ENCODE data around the gene C1QTNF12. TPM values are rescaled to one million over a fixed set of nuclear protein-coding genes. Genes with fewer than 3 reads are reported as not detected.

C1QTNF12 gene
- polyA plus RNA-seq, 3 donors from 2014 or later: not detected

GRCh38 chr1:1237874-1238701 lies 8.4 kb downstream of the C1QTNF12 start:
- no peak overlapping the region for H3K27ac Mint-ChIP-seq
- H3K27me3 Mint-ChIP-seq (ENCODE audit: low read depth in 3 of 3): peaks cover 3 to 9% (median 6%) of the 10 kb centered on the region in 3 donors
- DNase-seq: no peak
- H3K4me3 Mint-ChIP-seq: no peak overlapping the region
- peaks cover 13 to 16% of the 10 kb centered on the region in 2 donors for H3K4me1 Mint-ChIP-seq
- H3K9me3 Mint-ChIP-seq: no peaks in the 10 kb centered on the region
- H3K36me3 Mint-ChIP-seq: peaks cover 0 to 6% (median 0%) of the 10 kb centered on the region in 3 donors

- Mint-ChIP-seq H3K4me1 (peaks cover 13 to 16% of the 10 kb centered on the region in 2 donors), H3K4me3 (no peak overlapping the region), H3K27me3 (ENCODE audit: low read depth in 3 of 3) (peaks cover 3 to 9% (median 9%) of the 10 kb centered on the region in 3 donors), H3K27ac (peak overlapping the region in 1 of 6 donors; percentile 20), H3K36me3 (peaks cover 0 to 6% (median 0%) of the 10 kb centered on the region in 3 donors), H3K9me3 (no peaks in the 10 kb centered on the region)
- no peak for DNase-seq
These were observed 9.3 kb downstream of the C1QTNF12 start for GRCh38 chr1:1236945-1237873.

DNA sequence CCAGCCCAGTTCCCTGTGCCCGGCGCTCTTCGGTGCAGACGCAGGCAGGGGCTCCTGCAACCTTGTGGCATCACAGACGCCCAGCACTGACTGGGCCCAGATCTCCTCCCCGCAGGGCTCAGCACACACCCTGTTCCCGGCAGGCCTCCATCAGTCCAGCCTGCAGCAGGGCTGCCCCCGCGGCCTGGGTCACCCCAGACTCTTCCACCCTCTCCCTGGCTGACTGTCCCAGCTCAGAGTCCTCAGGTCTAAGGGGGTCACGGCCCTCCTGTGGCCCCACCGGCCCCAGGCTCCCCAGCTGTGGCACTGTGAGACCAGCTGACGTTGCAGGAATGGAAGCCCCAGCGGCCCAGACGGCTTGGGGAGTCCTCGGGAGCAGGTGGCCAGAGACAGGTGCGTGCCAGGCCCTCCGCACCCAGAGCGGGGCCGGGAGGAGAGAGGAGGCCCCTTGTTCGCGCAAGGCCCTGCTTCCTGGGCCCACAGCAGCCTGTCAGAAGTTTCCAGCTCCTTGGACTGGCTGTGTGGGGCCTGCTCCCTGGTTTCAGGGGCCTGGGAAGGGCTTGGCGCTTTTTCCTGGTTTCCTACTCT lies 10.3 kb downstream of the C1QTNF12 start:
- H3K9me3 Mint-ChIP-seq: no peaks in the 10 kb centered on the region
- H3K27me3 Mint-ChIP-seq (ENCODE audit: low read depth in 3 of 3): peaks cover 5 to 11% (median 10%) of the 10 kb centered on the region in 3 donors
- no peak overlapping the region for H3K4me3 Mint-ChIP-seq
- no peak for DNase-seq
- H3K36me3 Mint-ChIP-seq: peaks cover 0 to 6% (median 0%) of the 10 kb centered on the region in 3 donors
- H3K27ac Mint-ChIP-seq: peak overlapping the region in 1 of 6 donors; percentile 20
- peaks cover 13 to 16% of the 10 kb centered on the region in 2 donors for H3K4me1 Mint-ChIP-seq

DNA sequence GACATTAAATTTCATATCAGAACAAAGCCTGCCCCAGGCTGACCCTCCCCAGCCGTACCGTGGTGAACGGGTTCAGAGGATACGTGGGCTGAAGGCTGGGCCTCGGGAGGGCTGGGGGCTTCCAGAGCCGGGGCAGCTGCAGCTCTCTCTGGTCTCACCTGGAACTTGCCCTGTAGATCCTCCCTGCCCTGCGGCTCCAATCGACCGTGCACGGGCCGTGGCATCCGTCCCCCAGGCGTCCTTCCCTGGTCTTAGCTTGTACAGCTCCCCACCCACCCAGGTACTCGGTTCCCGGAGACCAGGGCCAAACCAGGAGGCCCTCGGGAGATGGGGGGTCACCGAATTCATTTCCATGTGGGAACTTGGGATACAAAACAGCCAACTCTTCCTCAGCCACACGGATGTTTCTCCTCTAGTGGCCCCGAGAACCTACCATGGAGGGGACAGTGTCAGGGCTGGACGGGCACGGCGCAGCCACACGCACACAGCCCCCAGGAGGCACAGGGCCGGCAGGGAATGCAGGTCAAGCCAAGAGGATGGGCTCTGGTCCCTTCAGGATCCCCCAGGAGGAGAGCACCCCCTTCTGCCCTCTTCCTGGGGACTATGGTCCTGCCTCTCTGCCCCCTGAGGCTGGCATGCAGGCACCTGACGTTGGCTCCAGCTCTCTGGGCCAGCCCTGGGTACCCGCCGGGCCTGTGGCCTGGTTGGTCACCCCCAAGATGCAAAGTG lies 11.3 kb downstream of the C1QTNF12 start:
- peaks cover 8 to 18% (median 14%) of the 10 kb centered on the region in 3 donors for H3K27me3 Mint-ChIP-seq (ENCODE audit: low read depth in 3 of 3)
- H3K27ac Mint-ChIP-seq: no peak overlapping the region
- H3K4me1 Mint-ChIP-seq: peaks cover 23 to 27% of the 10 kb centered on the region in 2 donors
- DNase-seq: no peak
- peaks cover 0 to 6% (median 0%) of the 10 kb centered on the region in 3 donors for H3K36me3 Mint-ChIP-seq
- H3K4me3 Mint-ChIP-seq: peak overlapping the region in 1 of 5 donors; percentile 38
- H3K9me3 Mint-ChIP-seq: no peaks in the 10 kb centered on the region

DNA sequence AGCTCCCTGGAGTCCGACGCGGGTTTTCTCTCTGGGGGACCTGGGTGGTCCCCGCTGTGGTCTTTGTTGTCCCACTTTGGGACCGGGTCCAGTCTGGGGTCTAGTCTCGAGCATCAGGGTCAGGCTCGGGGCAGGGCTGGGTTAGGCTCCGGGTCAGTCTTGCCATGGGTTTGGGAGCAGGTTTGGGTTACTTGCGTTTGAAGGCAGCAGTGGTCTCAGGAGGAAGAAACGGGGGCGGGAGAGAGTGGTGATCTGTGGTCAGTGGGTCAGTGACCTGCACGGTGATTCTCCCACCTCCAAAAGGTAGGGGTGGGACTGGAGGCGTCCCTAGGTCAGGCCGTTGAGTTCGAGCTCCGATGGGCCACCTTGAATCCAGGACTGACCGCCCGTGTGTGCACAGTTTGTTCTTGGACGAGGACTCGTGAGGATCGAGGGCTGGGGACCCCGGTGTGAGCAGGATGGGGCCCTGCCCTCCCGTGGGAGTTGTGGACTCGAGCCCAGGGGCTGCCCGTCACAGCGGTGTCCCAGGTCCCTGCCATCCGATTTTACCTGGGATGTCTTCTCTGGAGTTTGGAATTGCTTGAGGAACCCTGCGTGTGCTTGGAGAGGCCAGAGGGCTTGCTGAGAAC lies 12.2 kb downstream of the C1QTNF12 start:
- Mint-ChIP-seq H3K4me1 (peaks cover 32 to 36% of the 10 kb centered on the region in 2 donors), H3K27ac (peak overlapping the region in 5 of 6 donors; percentile 30 to 74 (median 45)), H3K9me3 (no peaks in the 10 kb centered on the region), H3K36me3 (peaks cover 0 to 10% (median 0%) of the 10 kb centered on the region in 3 donors), H3K27me3 (ENCODE audit: low read depth in 3 of 3) (peaks cover 8 to 18% (median 14%) of the 10 kb centered on the region in 3 donors), H3K4me3 (peak overlapping the region; percentile 59 to 87 (median 78))
- no peak for DNase-seq

GRCh38 chr1:1233567-1233892 lies 13.0 kb downstream of the C1QTNF12 start:
- Mint-ChIP-seq H3K9me3 (no peaks in the 10 kb centered on the region), H3K4me1 (peaks cover 36 to 42% of the 10 kb centered on the region in 2 donors), H3K27me3 (ENCODE audit: low read depth in 3 of 3) (peaks cover 8 to 20% (median 14%) of the 10 kb centered on the region in 3 donors), H3K27ac (peak overlapping the region; percentile 48 to 75 (median 72)), H3K4me3 (peak overlapping the region; percentile 77 to 87 (median 79)), H3K36me3 (peaks cover 0 to 10% (median 0%) of the 10 kb centered on the region in 3 donors)
- no peak for DNase-seq

GRCh38 chr1:1232796-1233566 lies 13.5 kb downstream of the C1QTNF12 start:
- Mint-ChIP-seq H3K27me3 (ENCODE audit: low read depth in 3 of 3) (peaks cover 8 to 21% (median 14%) of the 10 kb centered on the region in 3 donors), H3K4me1 (peaks cover 36 to 42% of the 10 kb centered on the region in 2 donors), H3K9me3 (no peaks in the 10 kb centered on the region), H3K4me3 (peak overlapping the region; percentile 77 to 87 (median 79)), H3K27ac (peak overlapping the region; percentile 48 to 75 (median 72)), H3K36me3 (peaks cover 0 to 10% (median 0%) of the 10 kb centered on the region in 3 donors)
- DNase-seq: no peak

DNA sequence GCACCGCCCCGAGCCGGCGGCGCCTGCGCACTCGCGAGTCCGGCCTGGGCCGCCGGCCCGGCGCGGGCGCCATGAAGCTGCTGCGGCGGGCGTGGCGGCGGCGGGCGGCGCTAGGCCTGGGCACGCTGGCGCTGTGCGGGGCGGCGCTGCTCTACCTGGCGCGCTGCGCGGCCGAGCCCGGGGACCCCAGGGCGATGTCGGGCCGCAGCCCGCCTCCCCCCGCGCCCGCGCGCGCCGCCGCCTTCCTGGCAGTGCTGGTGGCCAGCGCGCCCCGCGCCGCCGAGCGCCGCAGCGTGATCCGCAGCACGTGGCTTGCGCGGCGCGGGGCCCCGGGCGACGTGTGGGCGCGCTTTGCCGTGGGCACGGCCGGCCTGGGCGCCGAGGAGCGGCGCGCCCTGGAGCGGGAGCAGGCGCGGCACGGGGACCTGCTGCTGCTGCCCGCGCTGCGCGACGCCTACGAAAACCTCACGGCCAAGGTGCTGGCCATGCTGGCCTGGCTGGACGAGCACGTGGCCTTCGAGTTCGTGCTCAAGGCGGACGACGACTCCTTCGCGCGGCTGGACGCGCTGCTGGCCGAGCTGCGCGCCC lies 14.2 kb downstream of the C1QTNF12 start, which contains the start of gene B3GALT6:
Gene B3GALT6 (plus strand): TSS at position 30 of the 588 bp plus-strand sequence. CDS start 42 bp downstream, at position 72.
- Mint-ChIP-seq H3K9me3 (no peaks in the 10 kb centered on the region), H3K27me3 (ENCODE audit: low read depth in 3 of 3) (peaks cover 8 to 21% (median 14%) of the 10 kb centered on the region in 3 donors), H3K4me1 (peaks cover 36 to 42% of the 10 kb centered on the region in 2 donors), H3K36me3 (peaks cover 0 to 10% (median 0%) of the 10 kb centered on the region in 3 donors), H3K4me3 (peak within 1 kb of the TSS; percentile 90 to 95 (median 92)), H3K27ac (peak within 1 kb of the TSS; percentile 85 to 93 (median 91))
- no peak for DNase-seq

GRCh38 chr1:1231400-1232207 lies 14.9 kb downstream of the C1QTNF12 start, which contains the start of gene SDF4:
Gene SDF4, minus strand, starts transcription at chr1:1232001. Its CDS starts 3,229 bp downstream, at chr1:1228772.
- H3K27me3 Mint-ChIP-seq (ENCODE audit: low read depth in 3 of 3): peaks cover 8 to 21% (median 14%) of the 10 kb centered on the region in 3 donors
- H3K9me3 Mint-ChIP-seq: no peaks in the 10 kb centered on the region
- H3K27ac Mint-ChIP-seq: peak within 1 kb of the TSS; percentile 85 to 93 (median 91)

DNA sequence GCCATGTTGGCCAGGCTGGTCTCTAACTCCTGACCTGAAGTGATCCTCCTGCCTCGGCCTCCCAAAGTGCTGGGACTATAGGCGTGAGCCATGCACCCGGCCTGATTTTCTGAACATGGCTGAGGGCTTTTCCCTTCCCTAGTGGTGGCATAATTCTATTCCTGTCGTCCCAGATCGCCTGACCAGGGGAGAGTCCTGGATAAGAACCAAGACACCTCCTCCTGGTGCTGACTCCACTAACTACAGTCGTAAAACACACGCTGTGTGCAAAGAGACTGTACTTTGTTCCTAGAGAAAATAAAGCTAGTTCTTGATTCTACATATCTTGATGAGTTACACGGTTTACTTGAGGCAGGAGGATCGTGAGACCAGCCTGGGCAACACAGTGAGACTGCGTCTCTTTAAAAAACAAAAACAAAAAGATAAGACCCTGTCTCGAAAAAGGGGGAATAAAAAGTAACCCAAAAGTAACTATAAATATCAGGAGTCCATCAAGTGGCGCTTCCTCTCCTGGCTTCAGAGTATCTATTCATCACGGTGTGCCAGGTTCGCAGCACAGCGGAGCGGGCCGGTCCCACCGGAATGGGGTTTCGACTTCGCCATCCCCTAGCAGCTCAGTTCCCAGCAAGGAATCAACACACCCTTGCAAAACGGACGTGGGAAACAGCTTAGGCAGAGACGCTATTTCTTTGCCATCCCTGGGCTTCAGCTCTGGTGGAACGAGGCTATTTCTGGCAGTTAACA lies 15.7 kb downstream of the C1QTNF12 start:
- peak overlapping the region; percentile 90 to 95 (median 92) for H3K4me3 Mint-ChIP-seq
- H3K4me1 Mint-ChIP-seq: peaks cover 42 to 47% of the 10 kb centered on the region in 2 donors
- peak overlapping the region; percentile 85 to 93 (median 91) for H3K27ac Mint-ChIP-seq
- H3K27me3 Mint-ChIP-seq (ENCODE audit: low read depth in 3 of 3): peaks cover 8 to 21% (median 14%) of the 10 kb centered on the region in 3 donors
- H3K36me3 Mint-ChIP-seq: peaks cover 1 to 10% (median 1%) of the 10 kb centered on the region in 3 donors
- H3K9me3 Mint-ChIP-seq: no peaks in the 10 kb centered on the region
- DNase-seq: no peak

More at GRCh38 chr1:1231400-1232207, 14.9 kb downstream of the C1QTNF12 start, which contains the start of gene SDF4:
- peak; percentile 96 to 97 (median 97) for DNase-seq
- peaks cover 36 to 42% of the 10 kb centered on the region in 2 donors for H3K4me1 Mint-ChIP-seq
- peak within 1 kb of the TSS; percentile 90 to 95 (median 92) for H3K4me3 Mint-ChIP-seq
- H3K36me3 Mint-ChIP-seq: peaks cover 0 to 10% (median 0%) of the 10 kb centered on the region in 3 donors

Measured in immature natural killer cell (primary cell).